ENCODE measurements around the gene PRKN. TPM values are rescaled to one million over a fixed set of nuclear protein-coding genes. Genes with fewer than 3 reads are reported as not detected.

PRKN gene
- total RNA-seq, 3 donors from 2014 or later = 0.05 to 0.13 TPM; not detected in 1

- H3K36me3 Mint-ChIP-seq (ENCODE audit: insufficient read depth) = no peaks in the 10 kb centered on the region
- no peak overlapping the region for H3K4me3 Mint-ChIP-seq
- no peaks in the 10 kb centered on the region for H3K9me3 Mint-ChIP-seq
- H3K27me3 Mint-ChIP-seq (ENCODE audit: low read depth) = no peaks in the 10 kb centered on the region
- no peaks in the 10 kb centered on the region for H3K4me1 Mint-ChIP-seq (ENCODE audit: low read depth)
- ATAC-seq (no peak), DNase-seq (no peak)
Measured at GRCh38 chr6:161850562-161850961, 877.0 kb downstream of the PRKN start.

- no peaks in the 10 kb centered on the region for H3K27me3 Mint-ChIP-seq (ENCODE audit: low read depth)
- ATAC-seq = no peak
- no peaks in the 10 kb centered on the region for H3K9me3 Mint-ChIP-seq
- H3K36me3 Mint-ChIP-seq (ENCODE audit: insufficient read depth) = no peaks in the 10 kb centered on the region
- no peak overlapping the region for H3K4me3 Mint-ChIP-seq
- H3K4me1 Mint-ChIP-seq (ENCODE audit: low read depth) = no peaks in the 10 kb centered on the region
- DNase-seq = no peak
Measured at GRCh38 chr6:161847628-161848027, 879.9 kb downstream of the PRKN start.

GRCh38 chr6:161844804-161845203 lies 882.8 kb downstream of the PRKN start:
- no peak for DNase-seq
- Mint-ChIP-seq H3K27me3 (ENCODE audit: low read depth) (no peaks in the 10 kb centered on the region), H3K4me1 (ENCODE audit: low read depth) (no peaks in the 10 kb centered on the region), H3K36me3 (ENCODE audit: insufficient read depth) (no peaks in the 10 kb centered on the region), H3K9me3 (no peaks in the 10 kb centered on the region), H3K4me3 (no peak overlapping the region)
- no peak for ATAC-seq

GRCh38 chr6:161843066-161843465 lies 884.5 kb downstream of the PRKN start:
- Mint-ChIP-seq H3K4me3 (no peak overlapping the region), H3K4me1 (ENCODE audit: low read depth) (no peaks in the 10 kb centered on the region), H3K27me3 (ENCODE audit: low read depth) (no peaks in the 10 kb centered on the region), H3K9me3 (no peaks in the 10 kb centered on the region), H3K36me3 (ENCODE audit: insufficient read depth) (no peaks in the 10 kb centered on the region)
- DNase-seq (no peak), ATAC-seq (no peak)

GRCh38 chr6:161840380-161840779 lies 887.2 kb downstream of the PRKN start:
- H3K4me1 Mint-ChIP-seq (ENCODE audit: low read depth) = no peaks in the 10 kb centered on the region
- H3K4me3 Mint-ChIP-seq = no peak overlapping the region

GRCh38 chr6:161838306-161839035 lies 889.1 kb downstream of the PRKN start:
- Mint-ChIP-seq H3K4me1 (ENCODE audit: low read depth) (no peaks in the 10 kb centered on the region), H3K27me3 (ENCODE audit: low read depth) (no peaks in the 10 kb centered on the region), H3K9me3 (no peaks in the 10 kb centered on the region), H3K4me3 (no peak overlapping the region), H3K36me3 (ENCODE audit: insufficient read depth) (no peaks in the 10 kb centered on the region)
- ATAC-seq (no peak), DNase-seq (no peak)

More at GRCh38 chr6:161840380-161840779, 887.2 kb downstream of the PRKN start:
- DNase-seq (no peak), ATAC-seq (no peak)
- Mint-ChIP-seq H3K27me3 (ENCODE audit: low read depth) (no peaks in the 10 kb centered on the region), H3K9me3 (no peaks in the 10 kb centered on the region), H3K36me3 (ENCODE audit: insufficient read depth) (no peaks in the 10 kb centered on the region)

GRCh38 chr6:161837854-161838253 lies 889.7 kb downstream of the PRKN start:
- ATAC-seq (no peak), DNase-seq (no peak)
- no peaks in the 10 kb centered on the region for H3K9me3 Mint-ChIP-seq
- no peaks in the 10 kb centered on the region for H3K4me1 Mint-ChIP-seq (ENCODE audit: low read depth)
- no peak overlapping the region for H3K4me3 Mint-ChIP-seq
- H3K36me3 Mint-ChIP-seq (ENCODE audit: insufficient read depth) = no peaks in the 10 kb centered on the region
- no peaks in the 10 kb centered on the region for H3K27me3 Mint-ChIP-seq (ENCODE audit: low read depth)

- ATAC-seq = no peak
- H3K4me3 Mint-ChIP-seq = no peak overlapping the region
- no peaks in the 10 kb centered on the region for H3K4me1 Mint-ChIP-seq (ENCODE audit: low read depth)
- H3K9me3 Mint-ChIP-seq = no peaks in the 10 kb centered on the region
- H3K27me3 Mint-ChIP-seq (ENCODE audit: low read depth) = no peaks in the 10 kb centered on the region
- DNase-seq = no peak
- H3K36me3 Mint-ChIP-seq (ENCODE audit: insufficient read depth) = no peaks in the 10 kb centered on the region
Measured at GRCh38 chr6:161837449-161837735, 890.2 kb downstream of the PRKN start.

- H3K4me1 Mint-ChIP-seq (ENCODE audit: low read depth) = no peaks in the 10 kb centered on the region
- ATAC-seq (no peak), DNase-seq (no peak)
- no peaks in the 10 kb centered on the region for H3K36me3 Mint-ChIP-seq (ENCODE audit: insufficient read depth)
- no peaks in the 10 kb centered on the region for H3K9me3 Mint-ChIP-seq
- no peaks in the 10 kb centered on the region for H3K27me3 Mint-ChIP-seq (ENCODE audit: low read depth)
- no peak overlapping the region for H3K4me3 Mint-ChIP-seq
Measured at GRCh38 chr6:161836643-161837448, 890.7 kb downstream of the PRKN start.

GRCh38 chr6:161835500-161836215 lies 891.9 kb downstream of the PRKN start:
- no peaks in the 10 kb centered on the region for H3K36me3 Mint-ChIP-seq (ENCODE audit: insufficient read depth)
- no peak for DNase-seq
- no peak overlapping the region for H3K4me3 Mint-ChIP-seq
- no peaks in the 10 kb centered on the region for H3K9me3 Mint-ChIP-seq
- H3K4me1 Mint-ChIP-seq (ENCODE audit: low read depth) = no peaks in the 10 kb centered on the region
- no peaks in the 10 kb centered on the region for H3K27me3 Mint-ChIP-seq (ENCODE audit: low read depth)
- ATAC-seq = no peak

- DNase-seq (no peak), ATAC-seq (no peak)
- Mint-ChIP-seq H3K4me3 (no peak overlapping the region), H3K9me3 (no peaks in the 10 kb centered on the region), H3K4me1 (ENCODE audit: low read depth) (no peaks in the 10 kb centered on the region), H3K36me3 (ENCODE audit: insufficient read depth) (no peaks in the 10 kb centered on the region), H3K27me3 (ENCODE audit: low read depth) (no peaks in the 10 kb centered on the region)
Measured at GRCh38 chr6:161834426-161834825, 893.1 kb downstream of the PRKN start.

- no peaks in the 10 kb centered on the region for H3K27me3 Mint-ChIP-seq (ENCODE audit: low read depth)
- no peaks in the 10 kb centered on the region for H3K9me3 Mint-ChIP-seq
- H3K4me3 Mint-ChIP-seq = no peak overlapping the region
- DNase-seq (no peak), ATAC-seq (no peak)
- no peaks in the 10 kb centered on the region for H3K36me3 Mint-ChIP-seq (ENCODE audit: insufficient read depth)
- H3K4me1 Mint-ChIP-seq (ENCODE audit: low read depth) = no peaks in the 10 kb centered on the region
Measured at GRCh38 chr6:161833099-161833860, 894.3 kb downstream of the PRKN start.

GRCh38 chr6:161832622-161833021 lies 894.9 kb downstream of the PRKN start:
- no peaks in the 10 kb centered on the region for H3K9me3 Mint-ChIP-seq

More at GRCh38 chr6:161832622-161833021, 894.9 kb downstream of the PRKN start:
- no peak for ATAC-seq
- Mint-ChIP-seq H3K36me3 (ENCODE audit: insufficient read depth) (no peaks in the 10 kb centered on the region), H3K4me1 (ENCODE audit: low read depth) (no peaks in the 10 kb centered on the region), H3K27me3 (ENCODE audit: low read depth) (no peaks in the 10 kb centered on the region), H3K4me3 (no peak overlapping the region)
- DNase-seq = no peak

Measured in activated T-cell treated with anti-CD3 and anti-CD28 coated beads, Interleukin-2, amount 50 U/mL, for 4 hours (primary cell).